ENCODE results near the gene AZIN2.

DNA sequence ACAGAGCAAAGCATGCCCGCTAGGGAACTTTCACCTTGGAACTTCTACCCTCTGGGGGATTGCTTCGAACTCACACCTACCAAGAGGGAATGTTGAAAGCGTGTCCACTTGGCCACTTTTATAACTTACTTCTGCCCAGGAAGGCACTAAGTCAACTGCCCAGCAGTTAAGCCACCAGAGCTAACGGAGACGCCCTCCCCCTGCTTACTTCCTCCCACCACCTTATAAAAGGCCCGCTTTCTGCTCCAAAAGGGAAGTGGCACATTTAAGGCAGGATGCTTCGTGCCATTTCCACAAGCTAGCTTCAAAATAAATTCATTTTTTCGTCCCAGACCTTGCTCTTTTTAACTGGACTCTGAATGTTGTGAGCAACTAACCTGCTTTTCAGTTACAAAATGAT is 41.1 kb upstream of the AZIN2 start:
- TF ChIP-seq, protein P1, sequence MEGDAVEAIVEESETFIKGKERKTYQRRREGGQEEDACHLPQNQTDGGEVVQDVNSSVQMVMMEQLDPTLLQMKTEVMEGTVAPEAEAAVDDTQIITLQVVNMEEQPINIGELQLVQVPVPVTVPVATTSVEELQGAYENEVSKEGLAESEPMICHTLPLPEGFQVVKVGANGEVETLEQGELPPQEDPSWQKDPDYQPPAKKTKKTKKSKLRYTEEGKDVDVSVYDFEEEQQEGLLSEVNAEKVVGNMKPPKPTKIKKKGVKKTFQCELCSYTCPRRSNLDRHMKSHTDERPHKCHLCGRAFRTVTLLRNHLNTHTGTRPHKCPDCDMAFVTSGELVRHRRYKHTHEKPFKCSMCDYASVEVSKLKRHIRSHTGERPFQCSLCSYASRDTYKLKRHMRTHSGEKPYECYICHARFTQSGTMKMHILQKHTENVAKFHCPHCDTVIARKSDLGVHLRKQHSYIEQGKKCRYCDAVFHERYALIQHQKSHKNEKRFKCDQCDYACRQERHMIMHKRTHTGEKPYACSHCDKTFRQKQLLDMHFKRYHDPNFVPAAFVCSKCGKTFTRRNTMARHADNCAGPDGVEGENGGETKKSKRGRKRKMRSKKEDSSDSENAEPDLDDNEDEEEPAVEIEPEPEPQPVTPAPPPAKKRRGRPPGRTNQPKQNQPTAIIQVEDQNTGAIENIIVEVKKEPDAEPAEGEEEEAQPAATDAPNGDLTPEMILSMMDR (conservative IDR thresholded peaks at IDR 0.05 in 1 of 2, IDR thresholded peaks at IDR 0.05 in 1 of 2; ENCODE audit: extremely low read depth in 1 of 2, insufficient read depth in 1 of 2, low read depth in 1 of 2, low read length in 2 of 2) = no peak
- TF ChIP-seq EZH2 (IDR thresholded peaks at IDR 0.05; ENCODE audit: borderline replicate concordance, low read length) = no peak

All from mammary epithelial cell (primary cell).